ENCODE data around the gene OR1I1. TPM values are rescaled to one million over a fixed set of nuclear protein-coding genes. Genes with fewer than 3 reads are reported as not detected.

OR1I1 gene
- total RNA-seq, 1 donor = not detected

GRCh38 chr19:15118248-15118647 is 36.2 kb downstream of the OR1I1 start:
- DNase-seq (ENCODE audit: low read depth) = no peak
- TF ChIP-seq CTCF (IDR thresholded peaks at IDR 0.05; ENCODE audit: insufficient read depth, low read depth, low read length) = no peak
- H3K4me3 ChIP-seq (ENCODE audit: low read depth, low read length) = no peak overlapping the region

- no peak for TF ChIP-seq CTCF (IDR thresholded peaks at IDR 0.05; ENCODE audit: insufficient read depth, low read depth, low read length)
- no peak overlapping the region for H3K4me3 ChIP-seq (ENCODE audit: low read depth, low read length)
Observed at GRCh38 chr19:15118789-15119494, 36.9 kb downstream of the OR1I1 start.

GRCh38 chr19:15120135-15121026 is 38.4 kb downstream of the OR1I1 start:
- DNase-seq (ENCODE audit: low read depth) = no peak
- no peak overlapping the region for H3K4me3 ChIP-seq (ENCODE audit: low read depth, low read length)
- TF ChIP-seq CTCF (IDR thresholded peaks at IDR 0.05; ENCODE audit: insufficient read depth, low read depth, low read length) = no peak

More at GRCh38 chr19:15118789-15119494, 36.9 kb downstream of the OR1I1 start:
- DNase-seq (ENCODE audit: low read depth) = no peak

- H3K4me3 ChIP-seq (ENCODE audit: low read depth, low read length) = no peak overlapping the region
- DNase-seq (ENCODE audit: low read depth) = no peak
- no peak for TF ChIP-seq CTCF (IDR thresholded peaks at IDR 0.05; ENCODE audit: insufficient read depth, low read depth, low read length)
Observed at GRCh38 chr19:15122331-15123030, 40.5 kb downstream of the OR1I1 start.

GRCh38 chr19:15123031-15123890 is 41.2 kb downstream of the OR1I1 start:
- DNase-seq (ENCODE audit: low read depth) = no peak
- no peak for TF ChIP-seq CTCF (IDR thresholded peaks at IDR 0.05; ENCODE audit: insufficient read depth, low read depth, low read length)
- H3K4me3 ChIP-seq (ENCODE audit: low read depth, low read length) = no peak overlapping the region

GRCh38 chr19:15123900-15124299 is 41.9 kb downstream of the OR1I1 start:
- TF ChIP-seq CTCF (IDR thresholded peaks at IDR 0.05; ENCODE audit: insufficient read depth, low read depth, low read length) = no peak
- DNase-seq (ENCODE audit: low read depth) = no peak
- peak overlapping the region; percentile 74 for H3K4me3 ChIP-seq (ENCODE audit: low read depth, low read length)
